NCI-H748 treated with DMSO at 0.1 percent for 48 hours (cell line): ENCODE data around the gene FMNL3.
"Not testable (repeated sequence)": the region's sequence is repeated elsewhere in the genome, so short reads cannot be mapped to it uniquely, and the experiment has no call there.

Experiments
- DNase-seq: peaks from one replicate; lab custom pipeline; 2025; lab: John Stamatoyannopoulos, UW

The FMNL3 gene

DNA sequence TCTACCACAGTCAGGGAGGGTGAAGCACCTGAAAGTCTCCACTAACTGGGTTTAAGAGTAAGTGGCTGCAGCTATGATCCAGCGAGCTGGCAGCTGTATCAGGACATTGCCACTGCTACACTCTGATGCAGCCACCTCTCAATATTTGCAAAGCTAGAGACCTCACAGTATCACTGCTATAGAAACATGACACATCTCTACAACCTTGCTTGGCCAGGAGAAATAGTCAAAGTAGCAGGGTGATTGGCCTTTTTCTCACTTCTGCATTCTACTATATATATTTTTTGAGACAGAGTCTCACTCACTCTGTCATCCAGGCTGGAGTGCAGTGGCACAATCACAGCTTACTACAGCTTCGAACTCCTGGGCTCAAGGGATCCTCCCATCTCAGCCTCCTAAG, 9.3 kb upstream of the FMNL3 start:
- no peak for DNase-seq

DNA sequence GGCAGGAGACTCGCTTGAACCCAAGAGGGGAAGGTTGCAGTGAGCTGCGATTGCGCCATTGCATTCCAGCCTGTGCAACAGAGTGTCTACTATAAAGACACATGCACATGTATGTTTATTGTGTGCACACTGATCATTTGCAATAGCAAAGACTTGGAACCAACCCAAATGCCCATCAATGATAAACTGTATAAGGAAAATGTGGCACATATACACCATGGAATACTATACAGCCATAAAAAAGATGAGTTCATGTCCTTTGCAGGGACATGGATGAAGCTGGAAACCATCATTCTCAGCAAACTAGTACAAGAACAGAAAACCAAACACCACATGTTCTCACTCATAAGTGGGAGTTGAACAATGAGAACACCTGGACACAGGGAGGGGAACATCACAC, 6.7 kb upstream of the FMNL3 start:
- not testable (repeated sequence) for DNase-seq

DNA sequence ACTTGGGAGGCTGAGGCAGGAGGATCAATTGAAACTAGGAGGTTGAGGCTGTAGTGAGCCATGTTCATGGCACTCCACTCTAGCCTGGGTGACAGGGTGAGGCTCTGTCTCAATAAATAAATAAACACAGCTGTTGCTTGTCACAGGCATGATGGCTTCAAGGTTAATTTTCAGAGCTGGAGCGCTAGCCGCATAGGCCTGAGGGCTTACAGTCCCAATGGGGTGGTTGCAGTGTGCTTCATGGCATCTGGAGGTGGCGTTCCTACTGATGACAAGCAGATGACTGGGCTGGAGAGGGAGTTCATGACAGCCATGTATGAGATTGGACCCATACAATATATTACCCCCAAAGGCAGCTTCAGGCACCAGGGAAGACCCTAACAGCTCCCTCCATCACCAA, 1.6 kb upstream of the FMNL3 start:
- no peak for DNase-seq

DNA sequence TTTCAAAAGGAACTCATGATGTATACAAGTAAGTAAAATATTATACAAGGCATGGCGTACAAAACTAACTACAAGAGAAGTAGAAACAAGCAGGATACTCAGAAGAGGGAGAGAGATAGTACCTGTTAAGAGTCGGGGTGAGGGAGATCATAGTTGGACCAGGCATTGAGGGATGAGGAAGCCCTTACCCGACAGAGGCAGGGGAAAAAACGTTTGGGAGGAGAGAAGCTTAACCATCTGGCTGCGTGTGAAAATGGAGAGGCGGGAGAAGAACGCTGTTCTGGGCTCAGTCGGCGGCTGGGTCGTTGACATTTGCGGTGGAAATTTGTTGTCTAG, 575 bp upstream of the FMNL3 start:
- DNase-seq: no peak

DNA sequence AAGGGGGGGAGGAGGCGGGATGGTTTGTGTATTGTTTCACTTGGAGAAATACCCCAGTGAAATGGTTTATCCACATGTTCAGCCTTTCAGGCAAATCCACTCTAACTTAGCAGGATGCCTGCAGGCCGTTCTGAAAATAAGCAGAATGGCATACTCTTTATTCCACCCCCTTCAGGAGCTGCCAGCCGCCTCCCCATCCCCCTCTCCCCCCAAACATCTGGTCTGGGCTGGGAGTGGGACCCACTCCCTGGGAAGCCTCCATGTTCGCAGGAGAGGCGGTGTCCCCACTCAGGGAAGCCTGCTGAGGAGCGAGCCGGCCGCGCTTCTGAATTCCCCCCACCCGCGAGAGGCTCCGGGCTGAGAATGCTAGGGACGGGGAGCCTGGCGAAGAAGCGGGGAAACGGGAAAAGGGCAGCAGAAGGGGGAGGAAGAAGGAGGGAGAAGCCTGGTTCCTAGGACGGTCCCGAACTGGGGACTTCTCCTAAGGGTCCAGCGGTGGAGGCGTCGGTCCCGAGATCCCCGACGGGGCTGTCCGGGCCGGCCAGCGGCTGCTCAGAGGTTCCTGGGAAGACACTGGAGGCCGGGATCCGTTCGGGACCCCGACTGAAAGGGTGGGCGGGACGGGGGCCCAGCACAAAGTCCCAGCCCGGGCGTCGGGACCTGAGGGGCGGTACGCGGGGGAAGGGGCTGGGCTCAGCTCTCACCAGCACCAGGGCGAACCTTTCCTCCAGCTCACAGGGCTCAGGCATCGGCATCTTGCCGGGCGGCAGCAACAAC, 666 bp downstream of the FMNL3 start:
- no peak for DNase-seq

DNA sequence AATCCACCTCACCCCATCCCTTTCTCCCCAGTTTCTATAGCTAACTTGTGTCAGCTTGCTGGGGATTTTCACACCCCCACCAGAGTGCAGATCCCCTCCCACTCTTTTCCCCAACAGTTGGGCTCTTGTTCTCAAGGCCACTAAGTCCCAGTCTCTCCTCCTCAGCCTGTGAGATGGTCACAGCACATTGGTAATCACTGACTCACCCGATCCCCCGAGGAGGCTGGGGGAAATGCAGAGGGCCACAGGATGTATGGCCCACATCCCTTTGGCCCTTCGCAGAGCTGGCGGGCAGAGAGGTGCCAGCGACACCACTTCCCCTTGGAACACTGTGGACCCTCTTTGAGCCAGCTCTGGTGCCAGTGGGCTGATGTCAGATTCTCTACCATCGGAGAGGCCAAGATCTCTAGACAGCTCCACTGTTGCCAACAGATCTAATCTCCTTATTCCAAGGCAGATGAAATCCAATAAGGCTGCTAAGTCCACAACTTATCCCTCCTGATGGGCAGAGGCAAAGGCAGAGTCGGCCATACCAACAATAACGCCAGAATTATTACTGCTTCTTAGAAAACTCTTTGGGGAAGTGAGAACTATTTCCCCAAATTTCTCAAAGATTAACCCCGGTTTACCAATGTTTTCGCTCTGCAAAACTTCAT, 1.6 kb downstream of the FMNL3 start:
- no peak for DNase-seq

DNA sequence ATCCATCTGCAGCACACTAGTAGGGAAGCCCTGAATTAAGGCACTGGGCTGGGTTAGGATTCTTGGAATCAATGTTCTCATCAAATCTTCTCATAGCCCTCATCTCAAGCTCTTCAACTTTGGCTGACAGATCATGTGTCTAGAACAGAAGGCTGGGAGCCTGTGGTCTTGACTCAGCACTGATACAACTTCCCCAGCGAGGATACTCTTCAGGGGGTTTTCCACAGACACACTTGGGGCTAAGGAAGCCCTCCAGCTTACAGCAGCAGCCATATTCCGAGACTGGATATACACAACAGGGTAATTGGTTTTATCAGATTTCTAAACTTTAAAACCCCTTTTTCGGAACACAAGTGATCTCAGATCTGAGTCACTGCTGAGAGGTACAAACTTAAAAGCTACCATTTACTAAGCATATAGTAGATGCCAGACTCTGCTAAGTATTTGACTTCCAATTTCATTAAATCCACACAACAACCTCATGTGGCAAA, 3.5 kb downstream of the FMNL3 start:
- DNase-seq: no peak

DNA sequence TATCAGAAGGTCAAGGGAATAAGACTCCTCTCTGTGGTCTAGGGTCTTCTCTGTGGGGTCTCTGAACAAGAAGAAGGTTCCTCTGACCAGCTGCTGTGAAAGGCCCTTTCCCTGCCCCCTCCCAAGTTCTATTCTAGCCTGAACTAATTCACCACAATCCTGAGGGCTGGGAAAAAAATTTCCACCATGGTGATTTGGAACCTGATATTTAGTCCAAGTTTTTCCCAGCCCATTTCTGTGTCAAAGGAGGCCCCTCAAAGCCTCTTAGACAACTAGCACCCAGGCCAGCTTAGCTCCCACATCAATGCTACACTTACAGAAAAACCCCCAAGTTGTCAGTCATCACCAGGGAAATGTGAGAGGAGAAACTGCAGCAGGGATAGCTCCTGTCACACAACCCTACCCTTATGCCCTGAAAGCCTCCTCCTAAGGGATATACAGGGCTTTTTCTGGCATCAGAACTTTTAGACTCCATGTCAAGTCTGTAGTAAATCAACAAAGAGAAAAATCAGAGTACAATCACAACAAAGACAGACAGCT, 4.5 kb downstream of the FMNL3 start:
- no peak for DNase-seq

DNA sequence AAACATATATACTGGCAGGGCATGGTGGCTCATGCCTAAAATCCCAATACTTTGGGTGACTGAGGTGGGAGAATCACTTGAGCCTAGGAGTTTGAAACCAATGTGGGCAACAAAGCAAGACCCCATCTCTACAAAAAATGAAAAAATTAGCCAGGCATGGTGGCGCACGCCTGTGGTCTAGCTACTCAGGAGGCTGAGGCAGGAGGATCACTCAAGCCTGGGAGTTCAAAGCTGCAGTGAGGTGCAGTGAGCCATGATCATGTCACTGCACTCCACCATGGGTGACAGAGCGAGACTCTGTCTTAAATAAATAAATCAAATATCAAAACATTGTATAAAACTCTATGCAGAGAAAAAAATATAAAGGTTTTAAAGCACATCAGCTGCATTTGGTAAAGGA, 5.2 kb downstream of the FMNL3 start:
- DNase-seq: no peak

DNA sequence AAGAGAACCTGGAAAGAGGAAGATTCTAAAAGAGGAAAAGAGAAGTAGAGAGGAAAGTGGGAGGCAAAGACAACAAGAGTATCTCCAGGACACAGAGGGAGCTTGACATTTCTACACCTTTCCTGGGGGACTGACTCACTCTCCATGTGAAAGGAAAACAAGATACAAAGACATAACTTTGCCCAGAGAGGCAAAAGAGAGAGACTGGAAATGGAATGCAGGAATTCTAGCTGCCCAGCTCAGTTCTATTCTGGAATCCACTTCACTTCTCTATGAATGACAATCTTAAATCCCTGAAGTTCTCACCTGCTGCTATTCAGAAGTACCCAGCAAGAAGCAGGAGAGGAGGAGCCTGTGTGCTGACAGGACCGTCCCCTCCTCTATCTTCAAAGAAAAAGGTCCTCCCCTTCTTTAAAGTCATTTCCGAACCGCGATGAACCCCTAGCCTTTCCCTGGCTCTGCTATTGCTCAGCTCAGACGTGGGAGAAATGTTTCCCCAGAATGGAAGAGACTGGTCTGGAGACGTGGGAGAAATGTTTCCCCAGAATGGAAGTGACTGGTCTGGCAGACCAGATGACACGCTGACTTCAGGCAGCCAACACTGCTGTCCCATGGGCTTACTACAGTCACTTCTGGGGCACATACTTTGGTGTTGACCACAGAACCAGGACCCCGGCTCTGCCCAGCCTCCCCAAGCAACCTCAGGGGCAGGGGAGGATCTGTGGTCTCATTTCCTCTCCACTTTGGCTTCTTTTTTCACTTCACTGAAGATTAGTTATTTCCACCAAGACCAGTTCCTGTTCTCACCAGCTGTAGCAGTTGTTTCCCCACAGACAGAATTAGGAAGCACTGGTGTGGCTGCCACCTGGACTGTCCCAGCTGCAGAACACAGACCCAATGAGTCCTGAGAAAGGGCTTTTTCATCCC, 8.3 kb downstream of the FMNL3 start:
- no peak for DNase-seq

DNA sequence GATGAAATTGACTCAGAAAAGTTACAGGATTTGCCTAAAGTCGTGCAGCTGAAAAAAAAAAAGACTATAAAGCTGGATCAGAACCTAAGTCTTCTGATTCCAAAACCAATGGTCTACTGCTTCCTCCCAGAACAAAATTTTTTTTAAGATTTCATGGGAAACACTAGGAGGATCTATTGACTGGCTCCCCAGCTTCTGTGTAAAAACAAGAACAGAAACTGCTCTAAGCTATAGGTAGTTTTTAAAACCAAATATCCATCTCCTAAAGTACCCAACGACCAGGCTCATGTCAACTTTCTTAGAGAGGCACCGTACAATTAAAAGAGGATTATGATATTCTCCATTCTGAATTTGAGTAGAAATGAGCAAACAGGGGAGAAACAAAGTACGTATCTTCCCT, 9.4 kb downstream of the FMNL3 start:
- DNase-seq: no peak

DNA sequence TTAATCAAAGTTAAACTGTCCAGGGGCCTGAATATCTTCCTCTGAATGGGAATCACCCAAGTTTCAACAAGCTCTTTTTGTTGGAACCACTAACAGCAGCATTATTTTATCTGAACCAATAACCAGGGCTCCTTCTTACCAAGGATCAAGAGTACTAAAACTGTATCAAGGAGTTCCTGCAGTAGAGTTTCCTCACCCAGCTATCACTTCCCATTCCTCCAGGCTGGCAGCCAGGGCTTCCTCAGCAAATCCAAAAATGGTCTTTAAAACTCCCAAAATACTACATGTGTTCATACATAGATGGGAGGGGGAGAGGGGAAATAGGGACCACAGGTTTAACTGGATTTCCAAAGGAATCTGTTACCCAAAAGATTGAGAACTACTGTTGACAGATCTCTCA, 10.5 kb downstream of the FMNL3 start:
- no peak for DNase-seq

DNA sequence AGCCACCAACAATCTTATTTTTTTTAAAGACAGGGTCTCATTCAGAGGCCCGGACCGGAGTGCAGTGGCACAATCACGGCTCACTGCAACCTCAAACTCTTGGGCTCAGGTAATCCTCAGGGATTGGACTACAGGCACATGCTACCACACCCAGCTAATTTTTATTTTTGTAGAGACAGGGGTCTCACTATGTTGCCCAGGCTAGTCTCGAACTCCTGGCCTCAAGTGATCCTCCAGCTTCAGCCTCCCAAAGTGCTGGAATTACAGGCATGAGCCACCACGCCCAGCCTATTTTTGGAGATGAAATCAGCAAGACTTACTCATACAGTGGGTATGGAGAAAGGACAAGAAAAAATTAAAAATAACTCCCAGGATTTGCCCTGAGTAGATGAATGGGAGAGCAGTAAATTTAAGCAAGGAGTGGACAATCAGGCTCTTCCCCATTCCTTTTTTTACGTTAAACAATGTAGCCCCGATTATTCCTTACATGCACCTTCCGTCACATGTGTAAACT, 13.2 kb downstream of the FMNL3 start:
- no peak for DNase-seq

DNA sequence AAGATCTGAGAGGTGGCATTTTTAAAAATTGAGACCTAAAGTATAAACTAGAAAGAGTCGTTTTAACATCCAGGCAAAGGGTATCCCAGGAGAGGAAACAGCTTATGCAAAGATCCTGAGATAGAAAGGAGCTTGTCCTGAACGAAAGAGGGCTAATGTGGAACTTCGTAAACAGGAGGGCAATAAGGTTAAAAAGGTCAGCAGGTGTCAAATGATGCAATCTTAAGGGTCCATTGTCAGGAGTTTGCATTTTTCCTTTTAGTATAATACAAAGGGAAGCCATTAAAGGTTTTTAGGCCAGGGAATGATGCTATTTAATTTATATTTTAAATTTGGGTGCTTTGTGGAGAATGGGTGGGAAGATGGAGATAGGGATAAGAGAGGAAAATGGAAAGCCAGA, 14.4 kb downstream of the FMNL3 start:
- DNase-seq: no peak

DNA sequence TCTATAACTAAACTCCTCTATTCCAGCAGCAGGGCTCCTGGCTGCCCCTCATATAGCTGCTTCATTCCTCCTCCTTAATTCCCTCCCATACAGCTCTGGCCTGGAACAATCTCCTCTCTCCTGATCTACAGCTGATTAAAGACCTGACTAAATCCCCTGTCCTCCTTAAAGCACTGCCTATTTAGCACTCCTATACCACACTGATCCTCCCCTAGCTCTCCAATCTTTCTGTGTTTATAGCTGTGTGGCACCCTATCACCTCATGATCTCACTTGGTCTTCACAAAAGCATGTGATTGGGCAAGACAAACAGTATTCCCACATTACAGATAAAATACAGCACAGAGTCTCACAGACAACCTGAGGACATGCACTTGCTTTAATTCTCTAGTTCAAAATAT, 17.4 kb downstream of the FMNL3 start:
- no peak for DNase-seq

DNA sequence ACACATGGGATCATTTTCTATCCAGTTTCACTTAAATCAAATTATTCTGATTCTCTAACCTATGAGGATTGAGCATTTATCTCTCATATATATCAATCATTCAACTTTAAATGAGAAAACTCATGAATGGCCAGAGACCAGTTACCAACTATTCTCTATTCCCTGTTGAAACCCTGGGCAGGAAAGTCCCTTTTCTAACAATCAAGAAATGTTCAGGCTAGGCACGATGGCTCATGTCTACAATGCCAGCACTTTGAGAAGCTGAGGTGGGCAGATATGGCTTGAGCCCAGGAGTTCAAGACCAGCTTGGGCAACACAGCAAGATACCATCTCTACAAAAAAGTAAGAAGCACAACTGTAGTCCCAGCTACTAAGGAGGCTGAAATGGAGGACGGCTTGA, 18.0 kb downstream of the FMNL3 start:
- DNase-seq: no peak

DNA sequence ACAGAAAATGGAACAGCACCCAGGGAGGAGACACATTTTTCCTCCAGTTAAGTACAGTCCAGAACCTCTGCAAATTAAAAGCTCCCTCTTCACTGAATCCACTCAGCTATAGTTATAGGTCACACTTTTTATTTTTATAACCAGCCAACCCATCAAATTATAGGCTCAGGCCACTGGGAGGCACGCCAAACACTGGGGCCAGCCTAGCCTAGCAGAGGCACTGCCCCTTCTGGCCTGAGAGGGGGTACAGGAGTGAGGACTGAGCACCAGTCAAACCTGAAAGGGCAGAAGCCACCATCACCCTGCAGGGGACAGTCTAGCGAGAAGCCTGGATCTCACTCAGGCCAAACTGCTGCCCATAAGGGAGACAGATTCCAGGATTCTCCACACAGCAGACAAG, 19.3 kb downstream of the FMNL3 start:
- DNase-seq: no peak

DNA sequence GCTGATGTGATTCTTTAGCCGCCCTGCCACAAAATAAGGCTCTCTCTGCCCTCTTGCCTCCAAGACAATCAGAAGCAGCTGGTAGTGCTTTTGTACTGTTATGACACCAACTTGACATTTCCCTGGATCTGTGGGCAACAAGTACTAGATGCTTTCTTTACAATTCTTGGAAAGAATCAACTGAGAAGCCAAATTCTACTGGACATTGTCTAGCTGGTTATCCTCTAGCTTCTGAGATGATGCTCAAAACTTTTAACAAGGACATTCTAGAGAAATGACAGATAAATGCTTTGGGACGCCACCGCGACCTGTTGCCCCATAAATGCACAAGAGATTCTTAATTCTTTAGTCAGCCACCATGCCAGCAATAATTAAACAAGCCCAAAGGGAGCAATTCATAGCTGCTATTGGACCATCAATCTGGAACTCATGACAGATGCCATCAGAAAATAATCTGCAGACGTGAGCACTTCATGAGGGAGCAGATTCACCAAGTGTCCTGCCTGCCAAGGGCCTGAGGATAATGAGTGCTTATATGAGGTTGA, 22.8 kb downstream of the FMNL3 start:
- no peak for DNase-seq

DNA sequence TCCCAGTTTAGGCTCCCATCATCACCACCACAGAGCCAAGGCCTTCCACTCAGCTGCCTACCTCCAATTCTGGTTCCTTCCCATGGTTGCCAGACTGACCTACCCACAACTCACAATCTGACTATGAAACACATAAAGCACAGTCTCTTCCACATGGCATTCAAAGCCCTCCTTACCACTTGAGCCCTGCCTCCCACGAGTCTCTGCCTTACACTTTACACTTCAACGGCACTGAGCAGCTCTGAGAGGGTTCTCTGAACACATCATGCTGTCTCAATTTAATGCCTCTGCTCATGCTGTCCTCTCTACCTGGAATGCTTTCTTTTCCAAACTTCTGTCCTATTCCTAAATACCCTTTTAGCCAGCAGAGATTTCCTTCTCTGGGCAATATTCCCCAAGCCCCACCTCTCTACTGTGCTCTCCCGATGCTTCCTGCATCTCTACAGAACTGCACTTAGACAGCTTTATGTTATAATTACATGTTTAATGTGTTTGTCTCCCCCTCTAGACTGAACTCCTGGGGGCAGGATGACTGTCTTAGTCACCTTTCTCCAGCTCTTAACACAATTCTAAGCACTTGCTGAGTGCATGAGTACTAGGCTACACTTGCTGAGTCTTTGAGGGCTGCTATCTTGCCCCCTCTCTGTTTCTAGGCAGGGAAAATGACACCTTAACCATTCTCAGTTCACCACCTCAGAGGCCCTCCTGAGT, 23.5 kb downstream of the FMNL3 start:
- no peak for DNase-seq

DNA sequence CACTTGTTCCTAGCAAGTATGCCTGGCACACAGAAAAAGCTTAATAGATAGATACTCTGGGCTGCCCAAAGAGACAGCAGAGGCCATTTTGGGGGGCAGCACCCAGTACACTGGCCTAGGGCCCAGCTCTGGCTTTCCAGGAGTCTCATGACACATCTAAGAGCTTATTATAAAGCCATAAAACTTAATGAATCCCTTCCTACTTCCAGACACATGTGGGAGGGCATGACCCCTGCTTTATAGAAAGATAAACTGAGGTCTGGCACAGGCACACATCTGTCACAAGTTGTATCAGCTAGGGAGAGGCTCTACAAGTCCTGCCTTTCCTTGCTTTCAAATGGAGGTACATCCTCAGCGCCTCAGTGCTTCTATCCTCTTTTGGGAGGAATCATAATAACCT, 27.1 kb downstream of the FMNL3 start:
- no peak for DNase-seq

DNA sequence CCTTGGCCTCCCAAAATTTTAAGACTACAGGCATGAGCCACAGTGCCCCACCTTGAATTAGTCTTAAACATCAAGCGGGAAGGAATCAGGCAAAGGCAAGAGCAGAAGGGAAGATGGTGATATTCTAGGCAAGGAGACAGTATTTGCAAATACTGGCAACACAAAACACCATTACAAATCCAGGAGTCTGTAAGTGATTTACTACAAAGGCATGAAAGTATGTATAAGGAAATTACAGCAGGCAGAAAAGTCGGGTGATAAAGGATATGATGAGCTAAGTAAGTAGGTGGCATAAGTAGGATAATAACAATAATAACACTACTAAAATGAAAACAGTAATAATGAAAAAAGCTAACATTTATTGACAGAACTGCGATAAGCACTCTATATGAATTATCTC, 28.5 kb downstream of the FMNL3 start:
- no peak for DNase-seq
